ENCODE results near the gene ZNF335.

ZNF335 gene

DNA sequence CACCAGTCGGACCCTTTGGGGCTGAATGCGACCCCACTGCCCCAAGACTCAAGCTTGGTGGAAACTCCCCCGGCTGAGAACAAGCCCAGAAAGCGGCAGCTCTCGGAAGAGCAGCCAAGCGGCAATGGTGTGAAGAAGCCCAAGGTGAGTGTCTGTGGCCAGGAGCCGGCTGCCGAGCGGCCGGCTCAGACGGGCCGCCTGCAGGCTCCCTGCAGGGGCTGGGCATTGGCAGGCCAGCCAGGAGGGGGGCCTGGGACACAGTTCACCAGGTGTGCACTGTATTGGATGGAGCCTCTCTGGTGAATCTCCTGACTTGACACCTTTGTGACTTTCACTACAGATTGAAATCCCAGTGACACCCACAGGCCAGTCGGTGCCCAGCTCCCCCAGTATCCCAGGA lies 31.5 kb downstream of the ZNF335 start:
- TF ChIP-seq SIN3A (IDR thresholded peaks at IDR 0.05; ENCODE audit: borderline replicate concordance, insufficient read depth, low read length): no peak
- TF ChIP-seq POLR2AphosphoS5 (IDR thresholded peaks at IDR 0.05; ENCODE audit: low read depth, low read length): no peak
- no peak for TF ChIP-seq FOXP2 (optimal IDR thresholded peaks at IDR 0.05; ENCODE audit: borderline replicate concordance, extremely low read depth, extremely low read length, insufficient read depth)
- TF ChIP-seq TAF1 (IDR thresholded peaks at IDR 0.05; ENCODE audit: borderline replicate concordance, insufficient read depth, low read length): no peak

DNA sequence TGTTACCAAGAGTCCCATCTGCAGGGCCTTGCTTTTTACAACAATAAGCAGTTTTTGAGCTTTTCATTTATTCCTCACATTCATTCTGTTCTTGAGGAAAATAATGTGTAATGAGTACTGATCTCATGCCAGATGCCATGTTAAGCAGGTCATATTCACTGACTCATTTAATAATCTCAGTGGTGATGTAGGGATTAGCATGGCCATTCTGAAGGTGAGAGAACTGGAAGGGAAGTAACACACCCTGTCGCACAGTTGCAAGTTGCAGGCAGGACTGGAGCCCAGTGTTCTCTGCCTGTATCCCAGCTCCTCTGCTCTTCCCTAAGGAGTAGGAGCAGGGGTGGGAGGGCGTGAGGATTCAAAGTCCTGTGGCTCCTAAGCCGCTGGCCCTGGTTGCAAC lies 31.9 kb downstream of the ZNF335 start:
- TF ChIP-seq POLR2AphosphoS5 (IDR thresholded peaks at IDR 0.05; ENCODE audit: low read depth, low read length) (no peak), TAF1 (IDR thresholded peaks at IDR 0.05; ENCODE audit: borderline replicate concordance, insufficient read depth, low read length) (no peak), SIN3A (IDR thresholded peaks at IDR 0.05; ENCODE audit: borderline replicate concordance, insufficient read depth, low read length) (no peak), FOXP2 (optimal IDR thresholded peaks at IDR 0.05; ENCODE audit: borderline replicate concordance, extremely low read depth, extremely low read length, insufficient read depth) (no peak)
- TF ChIP-seq, protein P1, sequence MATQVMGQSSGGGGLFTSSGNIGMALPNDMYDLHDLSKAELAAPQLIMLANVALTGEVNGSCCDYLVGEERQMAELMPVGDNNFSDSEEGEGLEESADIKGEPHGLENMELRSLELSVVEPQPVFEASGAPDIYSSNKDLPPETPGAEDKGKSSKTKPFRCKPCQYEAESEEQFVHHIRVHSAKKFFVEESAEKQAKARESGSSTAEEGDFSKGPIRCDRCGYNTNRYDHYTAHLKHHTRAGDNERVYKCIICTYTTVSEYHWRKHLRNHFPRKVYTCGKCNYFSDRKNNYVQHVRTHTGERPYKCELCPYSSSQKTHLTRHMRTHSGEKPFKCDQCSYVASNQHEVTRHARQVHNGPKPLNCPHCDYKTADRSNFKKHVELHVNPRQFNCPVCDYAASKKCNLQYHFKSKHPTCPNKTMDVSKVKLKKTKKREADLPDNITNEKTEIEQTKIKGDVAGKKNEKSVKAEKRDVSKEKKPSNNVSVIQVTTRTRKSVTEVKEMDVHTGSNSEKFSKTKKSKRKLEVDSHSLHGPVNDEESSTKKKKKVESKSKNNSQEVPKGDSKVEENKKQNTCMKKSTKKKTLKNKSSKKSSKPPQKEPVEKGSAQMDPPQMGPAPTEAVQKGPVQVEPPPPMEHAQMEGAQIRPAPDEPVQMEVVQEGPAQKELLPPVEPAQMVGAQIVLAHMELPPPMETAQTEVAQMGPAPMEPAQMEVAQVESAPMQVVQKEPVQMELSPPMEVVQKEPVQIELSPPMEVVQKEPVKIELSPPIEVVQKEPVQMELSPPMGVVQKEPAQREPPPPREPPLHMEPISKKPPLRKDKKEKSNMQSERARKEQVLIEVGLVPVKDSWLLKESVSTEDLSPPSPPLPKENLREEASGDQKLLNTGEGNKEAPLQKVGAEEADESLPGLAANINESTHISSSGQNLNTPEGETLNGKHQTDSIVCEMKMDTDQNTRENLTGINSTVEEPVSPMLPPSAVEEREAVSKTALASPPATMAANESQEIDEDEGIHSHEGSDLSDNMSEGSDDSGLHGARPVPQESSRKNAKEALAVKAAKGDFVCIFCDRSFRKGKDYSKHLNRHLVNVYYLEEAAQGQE (IDR thresholded peaks at IDR 0.05; ENCODE audit: insufficient read depth in 1 of 2, low read depth in 2 of 2, low read length in 2 of 2): no peak

DNA sequence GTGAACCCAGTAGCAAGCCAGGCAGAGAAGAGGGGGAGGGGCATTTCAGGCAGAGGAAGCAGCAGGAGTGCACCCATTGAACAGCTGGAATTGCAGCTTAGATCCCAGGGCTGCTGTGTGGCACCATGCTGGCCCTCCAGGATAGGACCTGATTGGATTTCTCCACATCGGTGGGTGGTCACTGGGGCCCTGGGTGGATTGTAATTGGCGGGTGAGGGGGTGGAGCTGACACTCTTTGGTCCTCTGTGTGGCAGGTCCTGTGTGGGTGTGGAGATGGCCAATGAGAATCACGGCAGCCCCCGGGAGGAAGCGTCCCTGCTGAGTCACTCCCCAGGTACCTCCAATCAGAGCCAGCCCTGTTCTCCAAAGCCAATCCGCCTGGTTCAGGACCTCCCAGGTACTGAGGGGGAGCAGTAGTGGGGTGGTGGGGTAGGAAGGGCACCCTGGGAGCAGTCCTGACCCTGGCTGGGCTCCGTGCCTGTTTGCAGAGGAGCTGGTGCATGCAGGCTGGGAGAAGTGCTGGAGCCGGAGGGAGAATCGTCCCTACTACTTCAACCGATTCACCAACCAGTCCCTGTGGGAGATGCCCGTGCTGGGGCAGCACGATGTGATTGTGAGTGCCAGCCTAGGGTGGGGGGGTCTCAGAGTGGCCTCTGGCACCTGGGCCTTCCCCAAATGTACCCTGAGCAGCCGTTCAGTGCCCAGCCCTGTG lies 33.1 kb downstream of the ZNF335 start:
- TF ChIP-seq, protein P1 (IDR thresholded peaks at IDR 0.05; ENCODE audit: insufficient read depth in 1 of 2, low read depth in 2 of 2, low read length in 2 of 2): no peak
- TF ChIP-seq TAF1 (IDR thresholded peaks at IDR 0.05; ENCODE audit: borderline replicate concordance, insufficient read depth, low read length) (no peak), FOXP2 (optimal IDR thresholded peaks at IDR 0.05; ENCODE audit: borderline replicate concordance, extremely low read depth, extremely low read length, insufficient read depth) (no peak), POLR2AphosphoS5 (IDR thresholded peaks at IDR 0.05; ENCODE audit: low read depth, low read length) (no peak), SIN3A (IDR thresholded peaks at IDR 0.05; ENCODE audit: borderline replicate concordance, insufficient read depth, low read length) (no peak)

DNA sequence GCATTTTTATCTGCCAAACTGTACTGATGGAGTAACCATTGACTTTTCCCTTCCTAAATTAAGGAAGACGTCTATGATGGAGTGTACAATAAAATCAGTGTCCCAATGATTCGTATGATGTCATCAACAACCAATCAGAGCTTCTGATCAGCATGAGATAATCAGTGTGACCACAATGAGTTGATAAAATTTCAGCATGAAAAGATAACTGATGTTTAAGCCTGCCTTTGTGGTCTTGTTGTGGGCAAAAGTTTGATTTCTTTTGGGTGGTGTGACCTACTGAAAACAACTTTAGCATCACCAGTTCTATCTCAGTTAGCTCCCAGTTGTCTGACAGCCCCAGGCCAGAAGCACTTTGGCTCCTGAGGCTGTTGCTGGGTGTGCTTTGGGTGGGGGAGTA lies 34.2 kb downstream of the ZNF335 start:
- TF ChIP-seq FOXP2 (optimal IDR thresholded peaks at IDR 0.05; ENCODE audit: borderline replicate concordance, extremely low read depth, extremely low read length, insufficient read depth) (no peak), SIN3A (IDR thresholded peaks at IDR 0.05; ENCODE audit: borderline replicate concordance, insufficient read depth, low read length) (no peak), TAF1 (IDR thresholded peaks at IDR 0.05; ENCODE audit: borderline replicate concordance, insufficient read depth, low read length) (no peak), POLR2AphosphoS5 (IDR thresholded peaks at IDR 0.05; ENCODE audit: low read depth, low read length) (no peak)
- TF ChIP-seq, protein P1 (IDR thresholded peaks at IDR 0.05; ENCODE audit: insufficient read depth in 1 of 2, low read depth in 2 of 2, low read length in 2 of 2): no peak

DNA sequence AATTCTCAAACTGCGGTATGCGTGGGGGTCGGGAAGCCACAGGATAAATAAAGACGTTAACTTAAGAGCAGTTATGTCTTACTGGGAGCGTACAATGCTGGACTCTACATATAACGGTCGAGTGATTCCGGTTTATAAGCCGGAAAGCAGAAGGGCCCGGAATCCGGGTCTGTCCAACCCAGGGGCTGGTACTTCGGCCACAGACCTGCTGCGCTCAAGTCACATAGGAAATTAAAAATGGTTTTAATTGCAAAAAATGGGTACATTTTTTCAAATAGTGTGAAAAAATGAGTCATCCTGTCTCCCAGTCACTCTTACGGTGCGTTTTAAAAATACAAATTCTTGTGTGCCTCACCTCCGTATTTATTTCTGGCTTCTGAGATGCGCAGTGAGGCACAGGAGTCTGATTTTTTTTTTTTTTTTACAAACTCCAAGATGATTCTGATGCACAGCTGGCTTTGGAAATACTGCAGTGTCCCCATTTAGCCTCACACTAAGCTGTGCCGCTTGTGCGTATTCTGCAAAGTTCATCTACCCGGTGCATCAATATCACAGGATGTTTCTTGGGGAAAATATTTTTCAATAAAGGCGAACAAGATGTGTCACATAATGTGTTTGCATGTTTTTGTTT lies 36.5 kb downstream of the ZNF335 start:
- TF ChIP-seq SIN3A (IDR thresholded peaks at IDR 0.05; ENCODE audit: borderline replicate concordance, insufficient read depth, low read length) (0 out of 2 replicates have a peak, but pooled peaks have one; percentile 82), TAF1 (IDR thresholded peaks at IDR 0.05; ENCODE audit: borderline replicate concordance, insufficient read depth, low read length) (no peak)
